Right lung (tissue), 5 donors: ENCODE measurements around the gene ADGRA1. TPM values are rescaled to one million over a fixed set of nuclear protein-coding genes. Genes with fewer than 3 reads are reported as not detected.
"Not testable (repeated sequence)": the region's sequence is repeated elsewhere in the genome, so short reads cannot be mapped to it uniquely, and the experiment has no call there.

Experiments
- DNase-seq, 2 donors: peaks; one replicate each; pipeline ENCODE4 v3.0.0-alpha.2; 2013
- polyA plus RNA-seq, 5 donors: library from polyadenylated mRNA; unstranded; fragments of 120-200 nt; gene quantifications; one replicate each; pipeline versions ENCODE4 v1.2.1 to v1.2.3, GENCODE V29; 2013; ENCODE audit warnings: inconsistent platforms in 1 of 5, low replicate concordance in 1 of 5; ENCODE audit not compliant: insufficient read length in 5 of 5, insufficient read depth in 1 of 5

Gene ADGRA1
- polyA plus RNA-seq, 5 donors: 0.08 to 0.28 (median 0.10) TPM; not detected in 1

- DNase-seq: no peak
These were observed 39.8 kb downstream of the ADGRA1 start for GRCh38 chr10:133127291-133128125.

- no peak for DNase-seq
These were observed 40.7 kb downstream of the ADGRA1 start for GRCh38 chr10:133128126-133129070.

- no peak for DNase-seq
These were observed 41.5 kb downstream of the ADGRA1 start for GRCh38 chr10:133129071-133129858.

- no peak for DNase-seq
These were observed 42.3 kb downstream of the ADGRA1 start for GRCh38 chr10:133129859-133130495.

- no peak for DNase-seq
These were observed 42.9 kb downstream of the ADGRA1 start for GRCh38 chr10:133130602-133131001.

- no peak for DNase-seq
These were observed 43.3 kb downstream of the ADGRA1 start for GRCh38 chr10:133131053-133131452.

- DNase-seq: no peak
These were observed 44.2 kb downstream of the ADGRA1 start for GRCh38 chr10:133131734-133132472.

- no peak for DNase-seq
These were observed 45.0 kb downstream of the ADGRA1 start for GRCh38 chr10:133132473-133133291.

GRCh38 chr10:133133471-133134231 is 45.9 kb downstream of the ADGRA1 start:
- no peak for DNase-seq

GRCh38 chr10:133134411-133135115 is 46.8 kb downstream of the ADGRA1 start:
- no peak for DNase-seq

GRCh38 chr10:133135116-133135465 is 47.4 kb downstream of the ADGRA1 start:
- no peak for DNase-seq

GRCh38 chr10:133137486-133138145 is 49.9 kb downstream of the ADGRA1 start:
- DNase-seq: not testable (repeated sequence)

- DNase-seq: no peak
These were observed 51.9 kb downstream of the ADGRA1 start for GRCh38 chr10:133139551-133140065.

GRCh38 chr10:133140417-133141143 is 52.9 kb downstream of the ADGRA1 start:
- no peak for DNase-seq

- no peak for DNase-seq
These were observed 53.6 kb downstream of the ADGRA1 start for GRCh38 chr10:133141144-133141957.

- DNase-seq: no peak
These were observed 54.2 kb downstream of the ADGRA1 start for GRCh38 chr10:133141958-133142340.
